GM03348 (cell line): Measurements from ENCODE around the gene LCLAT1.

ENCODE experiments used
- DNase-seq: peaks from one replicate; pipeline ENCODE4 v3.0.0; 2012; ENCODE audit warnings: low spot score

Gene LCLAT1

GRCh38 chr2:30447149-30448045 lies at the start of gene LCLAT1:
TSS of gene LCLAT1 (plus strand) at chr2:30447246. CDS start at chr2:30525591, 78,345 bp downstream.
- DNase-seq: peak; percentile 95

- DNase-seq: no peak
Observed at GRCh38 chr2:30398084-30398873, 48.8 kb upstream of the LCLAT1 start.

- peak; percentile 37 for DNase-seq
Observed at GRCh38 chr2:30400151-30400954, 46.7 kb upstream of the LCLAT1 start.

- no peak for DNase-seq
Observed at GRCh38 chr2:30402441-30403182, 44.4 kb upstream of the LCLAT1 start.

GRCh38 chr2:30403592-30404312 lies 43.3 kb upstream of the LCLAT1 start:
- no peak for DNase-seq

- peak; percentile 43 for DNase-seq
Observed at GRCh38 chr2:30404319-30405259, 42.5 kb upstream of the LCLAT1 start.

GRCh38 chr2:30405260-30405605 lies 41.8 kb upstream of the LCLAT1 start:
- no peak for DNase-seq

GRCh38 chr2:30406853-30407252 lies 40.2 kb upstream of the LCLAT1 start:
- DNase-seq: no peak

- DNase-seq: peak; percentile 54
Observed at GRCh38 chr2:30408961-30409387, 38.1 kb upstream of the LCLAT1 start.

- DNase-seq: peak; percentile 38
Observed at GRCh38 chr2:30410217-30410616, 36.8 kb upstream of the LCLAT1 start.

GRCh38 chr2:30412047-30412683 lies 34.9 kb upstream of the LCLAT1 start:
- DNase-seq: no peak

GRCh38 chr2:30412684-30413570 lies 34.1 kb upstream of the LCLAT1 start:
- DNase-seq: no peak

- DNase-seq: no peak
Observed at GRCh38 chr2:30414961-30415360, 32.1 kb upstream of the LCLAT1 start.

- no peak for DNase-seq
Observed at GRCh38 chr2:30417253-30417652, 29.8 kb upstream of the LCLAT1 start.

- no peak for DNase-seq
Observed at GRCh38 chr2:30421026-30421603, 25.9 kb upstream of the LCLAT1 start.

- peak; percentile 64 for DNase-seq
Observed at GRCh38 chr2:30421604-30422443, 25.2 kb upstream of the LCLAT1 start.
